ENCODE data around the gene PKIG. TPM values are rescaled to one million over a fixed set of nuclear protein-coding genes. Genes with fewer than 3 reads are reported as not detected.
A peak's percentile ranks its signal among the peaks of the same experiment; 100 is the strongest.
"Not testable (repeated sequence)": the region's sequence is repeated elsewhere in the genome, so short reads cannot be mapped to it uniquely, and the experiment has no call there.

PKIG gene
- total RNA-seq, 1 donor from 2014 or later = 114 TPM

- DNase-seq (ENCODE audit: low spot score) = peak; percentile 95
Observed at GRCh38 chr20:44572551-44573500, 9.6 kb upstream of the PKIG start.

GRCh38 chr20:44573501-44573869, 8.9 kb upstream of the PKIG start:
- DNase-seq (ENCODE audit: low spot score) = no peak

GRCh38 chr20:44574372-44574771, 8.0 kb upstream of the PKIG start:
- no peak for DNase-seq (ENCODE audit: low spot score)

- no peak for DNase-seq (ENCODE audit: low spot score)
Observed at GRCh38 chr20:44576297-44576696, 6.1 kb upstream of the PKIG start.

- DNase-seq (ENCODE audit: low spot score) = no peak
Observed at GRCh38 chr20:44579313-44580081, 2.9 kb upstream of the PKIG start.

GRCh38 chr20:44580581-44581268, 1.7 kb upstream of the PKIG start:
- DNase-seq (ENCODE audit: low spot score) = no peak

- DNase-seq (ENCODE audit: low spot score) = no peak
Observed at GRCh38 chr20:44581515-44581914, 864 bp upstream of the PKIG start.

GRCh38 chr20:44583157-44583556, 778 bp downstream of the PKIG start:
- DNase-seq (ENCODE audit: low spot score) = peak; percentile 51

GRCh38 chr20:44584162-44584561, 1.8 kb downstream of the PKIG start:
- no peak for DNase-seq (ENCODE audit: low spot score)

GRCh38 chr20:44585057-44585963, 2.9 kb downstream of the PKIG start:
- no peak for DNase-seq (ENCODE audit: low spot score)

- no peak for DNase-seq (ENCODE audit: low spot score)
Observed at GRCh38 chr20:44586289-44586911, 4.0 kb downstream of the PKIG start.

- peak; percentile 61 for DNase-seq (ENCODE audit: low spot score)
Observed at GRCh38 chr20:44587035-44587980, 4.9 kb downstream of the PKIG start.

- DNase-seq (ENCODE audit: low spot score) = not testable (repeated sequence)
Observed at GRCh38 chr20:44588321-44588720, 5.9 kb downstream of the PKIG start.

GRCh38 chr20:44589537-44589936, 7.2 kb downstream of the PKIG start:
- DNase-seq (ENCODE audit: low spot score) = no peak

GRCh38 chr20:44590980-44591778, 8.8 kb downstream of the PKIG start:
- DNase-seq (ENCODE audit: low spot score) = no peak

- DNase-seq (ENCODE audit: low spot score) = no peak
Observed at GRCh38 chr20:44592366-44592765, 10.0 kb downstream of the PKIG start.

GRCh38 chr20:44593751-44594150, 11.4 kb downstream of the PKIG start:
- DNase-seq (ENCODE audit: low spot score) = no peak

GRCh38 chr20:44594730-44595129, 12.4 kb downstream of the PKIG start:
- DNase-seq (ENCODE audit: low spot score) = no peak

GRCh38 chr20:44596010-44596409, 13.6 kb downstream of the PKIG start:
- no peak for DNase-seq (ENCODE audit: low spot score)
